Upper lobe of left lung (tissue), 4 donors: ENCODE data around the gene ARHGAP19.

Source experiments
- POLR2A ChIP-seq, 4 donors: fragments of 450-650 bp; IDR thresholded peaks; one replicate each; pipeline ENCODE4 v1.5.1; 2016 to 2017; ENCODE audit warnings: antibody characterized with exemption in 4 of 4, mild to moderate bottlenecking in 2 of 4
- POLR2AphosphoS5 ChIP-seq, 2 donors: sonication (generic); formaldehyde crosslinking; IDR thresholded peaks; one replicate each; pipeline ENCODE4 v1.5.1; 2017; ENCODE audit warnings: antibody characterized with exemption in 2 of 2
- TF ChIP-seq, protein P1 (sequence below), 6 experiments: fragments of 450-650 bp in 4 of 6; fragments of 200-600 bp in 2 of 6; sonication (generic) in 2 of 6; IDR thresholded peaks; one replicate each; pipeline ENCODE4 v1.5.1; 2016 to 2019; ENCODE audit warnings: antibody characterized with exemption in 6 of 6

DNA sequence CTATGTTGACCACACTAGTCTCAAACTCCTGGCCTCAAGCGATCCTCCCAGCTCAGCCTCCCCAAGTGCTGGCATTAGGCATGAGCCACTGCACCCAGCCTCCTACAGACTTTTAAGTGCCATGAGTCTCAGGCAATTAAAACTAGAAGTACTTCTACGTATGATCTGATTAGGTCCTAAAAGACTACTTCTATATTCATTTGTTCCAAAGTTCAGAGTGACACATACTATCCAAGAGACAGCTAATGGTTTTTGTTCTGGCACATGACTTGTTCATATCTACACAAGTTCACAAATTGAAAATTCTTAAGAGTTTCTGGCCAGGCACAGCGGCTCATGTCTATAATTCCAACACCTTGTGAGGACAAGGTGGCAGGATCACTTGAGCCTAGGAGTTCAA is 11.7 kb downstream of the ARHGAP19 start:
- TF ChIP-seq, protein P1, sequence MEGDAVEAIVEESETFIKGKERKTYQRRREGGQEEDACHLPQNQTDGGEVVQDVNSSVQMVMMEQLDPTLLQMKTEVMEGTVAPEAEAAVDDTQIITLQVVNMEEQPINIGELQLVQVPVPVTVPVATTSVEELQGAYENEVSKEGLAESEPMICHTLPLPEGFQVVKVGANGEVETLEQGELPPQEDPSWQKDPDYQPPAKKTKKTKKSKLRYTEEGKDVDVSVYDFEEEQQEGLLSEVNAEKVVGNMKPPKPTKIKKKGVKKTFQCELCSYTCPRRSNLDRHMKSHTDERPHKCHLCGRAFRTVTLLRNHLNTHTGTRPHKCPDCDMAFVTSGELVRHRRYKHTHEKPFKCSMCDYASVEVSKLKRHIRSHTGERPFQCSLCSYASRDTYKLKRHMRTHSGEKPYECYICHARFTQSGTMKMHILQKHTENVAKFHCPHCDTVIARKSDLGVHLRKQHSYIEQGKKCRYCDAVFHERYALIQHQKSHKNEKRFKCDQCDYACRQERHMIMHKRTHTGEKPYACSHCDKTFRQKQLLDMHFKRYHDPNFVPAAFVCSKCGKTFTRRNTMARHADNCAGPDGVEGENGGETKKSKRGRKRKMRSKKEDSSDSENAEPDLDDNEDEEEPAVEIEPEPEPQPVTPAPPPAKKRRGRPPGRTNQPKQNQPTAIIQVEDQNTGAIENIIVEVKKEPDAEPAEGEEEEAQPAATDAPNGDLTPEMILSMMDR (IDR thresholded peaks at IDR 0.05), result no peak
- TF ChIP-seq POLR2AphosphoS5 (IDR thresholded peaks at IDR 0.05) (no peak), POLR2A (IDR thresholded peaks at IDR 0.05) (no peak)
